K562 (cell line): ENCODE measurements around the gene SIRPD. TPM values are rescaled to one million over a fixed set of nuclear protein-coding genes. Genes with fewer than 3 reads are reported as not detected.

ENCODE experiments used
- ATAC-seq: fragments of 200-7000 bp; cut with Tn5 transposase; 3 replicates; pipeline ENCODE4 v1.9.1; 2020; ENCODE audit warnings: moderate library complexity
- BruUV-seq: library from RNA; stranded (reverse); fragments of 400-500 nt; replicated peaks from 2 replicates; lab custom pipeline; 2021; lab: Mats Ljungman, UMichigan
- CTCF ChIA-PET: fragments of 300-600 bp; formaldehyde crosslinking; extraction: SDS; loops from one replicate; lab custom pipeline; 2021; ENCODE audit warnings: low intra/inter-chr PET ratio; lab: Yijun Ruan, JAX
- POLR2A ChIA-PET: fragments of 300-600, 350-650 bp; sonication (Branson Sonifier 250); formaldehyde crosslinking; extraction: SDS; loops from one replicate; lab custom pipeline; 2021; ENCODE audit warnings: antibody characterized with exemption, inconsistent platforms; lab: Yijun Ruan, JAX
- DNase-seq, 4 experiments: peaks; one replicate each; pipeline versions ENCODE4 v3.0.0 to v3.0.0-alpha.2; 2011 to 2018; ENCODE audit warnings: low spot score in 3 of 4, mixed read lengths in 3 of 4; ENCODE audit errors: extremely low read depth in 1 of 4
- FAIRE-seq: peaks from 2 replicates; lab custom pipeline; 2011; peaks lifted over from hg19 to GRCh38; lab: Jason Lieb, UNC
- H2AFZ ChIP-seq: 2 replicates; pipeline ENCODE4 v1.6.0; 2011; ENCODE audit warnings: low read depth, low read length, control low read depth, inconsistent platforms
- H3K27ac ChIP-seq: fragments of 200-600 bp; 3 replicates; pipeline ENCODE4 v1.8.0; 2011; ENCODE audit warnings: low read depth, mild to moderate bottlenecking, control low read depth, inconsistent platforms, low read length, moderate library complexity, mixed read lengths; ENCODE audit errors: extremely low read depth
- H3K27me3 ChIP-seq, 2 experiments: fragments of 300-600 bp in 1 of 2; 2 replicates in 1 of 2; 3 replicates in 1 of 2; pipeline versions ENCODE4 v1.6.0 to v1.8.0; 2011; ENCODE audit warnings: inconsistent platforms in 2 of 2, low read length in 2 of 2, mild to moderate bottlenecking in 1 of 2, mixed read lengths in 1 of 2, moderate library complexity in 1 of 2; ENCODE audit not compliant: control insufficient read depth in 2 of 2, insufficient read depth in 2 of 2
- H3K36me3 ChIP-seq: fragments of 300-600 bp; 3 replicates; pipeline ENCODE4 v1.8.0; 2011; ENCODE audit warnings: mild to moderate bottlenecking, low read length, inconsistent platforms; ENCODE audit not compliant: control insufficient read depth, insufficient read depth
- H3K4me1 ChIP-seq, 2 experiments: fragments of 200-600 bp in 1 of 2; replicated peaks in 1 of 2; 2 replicates in 1 of 2; 3 replicates in 1 of 2; pipeline versions ENCODE4 v1.5.1 to v1.8.0; 2011; ENCODE audit warnings: inconsistent platforms in 2 of 2, low read length in 2 of 2, mild to moderate bottlenecking in 1 of 2, mixed read lengths in 1 of 2, moderate library complexity in 1 of 2; ENCODE audit not compliant: control insufficient read depth in 2 of 2, insufficient read depth in 2 of 2
- H3K4me2 ChIP-seq: 2 replicates; pipeline ENCODE4 v1.6.1; 2011; ENCODE audit warnings: low read length, control low read depth, inconsistent platforms, mixed read lengths; ENCODE audit not compliant: insufficient read depth
- H3K4me3 ChIP-seq: fragments of 200-600 bp; sonication (generic), shearing (Covaris generic); 2 replicates; pipeline ENCODE4 v1.5.1; 2016; ENCODE audit warnings: control low read depth, inconsistent platforms
- H3K79me2 ChIP-seq: fragments of 200-600 bp; 3 replicates; pipeline ENCODE4 v1.8.0; 2011; ENCODE audit warnings: low read length, inconsistent platforms; ENCODE audit not compliant: control insufficient read depth, insufficient read depth
- H3K9ac ChIP-seq, 2 experiments: 2 replicates each; pipeline versions ENCODE4 v1.6.0 to v1.6.1; 2011; ENCODE audit warnings: low read depth in 2 of 2, low read length in 2 of 2, control low read depth in 1 of 2, inconsistent platforms in 1 of 2, mild to moderate bottlenecking in 1 of 2, mixed read lengths in 1 of 2; ENCODE audit not compliant: insufficient read depth in 1 of 2
- H3K9me1 ChIP-seq: one replicate; pipeline ENCODE4 v1.6.0; 2011; ENCODE audit warnings: inconsistent platforms, mild to moderate bottlenecking, low read length, moderate library complexity; ENCODE audit not compliant: control insufficient read depth, insufficient read depth
- H3K9me3 ChIP-seq: replicated peaks from 2 replicates; pipeline ENCODE4 v1.5.1; 2011; ENCODE audit warnings: low read depth, low read length, inconsistent platforms; ENCODE audit not compliant: control insufficient read depth, insufficient read depth
- H4K20me1 ChIP-seq: replicated peaks from 2 replicates; pipeline ENCODE4 v1.6.1; 2011; ENCODE audit warnings: low read length, inconsistent platforms, mixed read lengths; ENCODE audit not compliant: control insufficient read depth, insufficient read depth
- ADNP ChIP-seq: fragments of 200-800 bp; sonication (Bioruptor generic); IDR thresholded peaks from 2 replicates; pipeline ENCODE4 v1.6.1; 2016; ENCODE audit warnings: missing genetic modification characterization, missing compliant biosample characterization
- POLR2B ChIP-seq: fragments of 450-650 bp; IDR thresholded peaks from 2 replicates; pipeline ENCODE4 v1.6.1; 2018; ENCODE audit warnings: low read depth; ENCODE audit not compliant: partially characterized antibody
- PTRF ChIP-seq: fragments of 450-650 bp; IDR thresholded peaks from 2 replicates; pipeline ENCODE4 v1.6.1; 2016; ENCODE audit warnings: mild to moderate bottlenecking, missing genetic modification characterization, missing compliant biosample characterization
- TEAD1 ChIP-seq, 2 experiments: fragments of 450-650 bp in 1 of 2; sonication (generic) in 1 of 2; formaldehyde crosslinking; IDR thresholded peaks; 2 replicates each; pipeline versions ENCODE4 v1.4.0 to v1.8.0; 2020 to 2022; ENCODE audit warnings: mild to moderate bottlenecking in 2 of 2, missing genetic modification reagents in 1 of 2
- TRIM24 ChIP-seq, 2 experiments: fragments of 450-650 bp; IDR thresholded peaks; 2 replicates each; pipeline ENCODE4 v1.6.1; 2016
- ZBTB11 ChIP-seq, 3 experiments: fragments of 200-800 bp in 1 of 3; fragments of 250-450 bp in 1 of 3; fragments of 450-650 bp in 1 of 3; sonication (Bioruptor Pico) in 1 of 3; sonication (Bioruptor generic) in 1 of 3; formaldehyde crosslinking in 1 of 3; IDR thresholded peaks; 2 replicates each; pipeline versions ENCODE4 v1.6.1 to v1.8.0; 2016 to 2022; ENCODE audit warnings: mild to moderate bottlenecking in 2 of 3, missing genetic modification characterization in 2 of 3, missing compliant biosample characterization in 1 of 3, moderate library complexity in 1 of 3
- ZNF311 ChIP-seq: fragments of 250-450 bp; sonication (Bioruptor Pico); IDR thresholded peaks from 2 replicates; pipeline ENCODE4 v1.4.0; 2020; ENCODE audit warnings: mild to moderate bottlenecking, moderate library complexity
- WGBS: fragments of 100-300 bp; shearing (Covaris generic); methylation state at CpG from one replicate; pipeline ENCODE4 v1.1.6; 2016; ENCODE audit warnings: low coverage, mixed read lengths; ENCODE audit not compliant: insufficient coverage; ENCODE audit errors: missing lambda C conversion rate; 5-methylcytosine and 5-hydroxymethylcytosine counted together
- in situ Hi-C: fragments of 300-500 bp; cut with MboI; formaldehyde crosslinking; loops from 4 replicates; pipeline ENCODE4 v1.15.0; 2018; ENCODE audit warnings: inconsistent platforms, mixed read lengths
- intact Hi-C: fragments of 100-400 bp; cut with micrococcal nuclease; formaldehyde crosslinking; loops from 2 replicates; pipeline ENCODE4 v1.14.2; 2022
- polyA plus RNA-seq, 8 experiments: library from polyadenylated mRNA; depleted of rRNA in 4 of 8; stranded (reverse) in 5 of 8; unstranded in 3 of 8; fragments of >200 nt; fragmentation: Nextera tagmentation in 2 of 8; fragmentation: Illumina TruSeq in 1 of 8; extraction: Ambion mirVana in 2 of 8; extraction: Trizol in 1 of 8; gene quantifications; 2 replicates each; pipeline versions ENCODE4 v1.2.1 to v1.2.3, GENCODE V29; 2011 to 2014; ENCODE audit warnings: inconsistent platforms in 1 of 8, missing spikeins in 1 of 8
- total RNA-seq, 7 experiments: library from RNA; depleted of rRNA in 6 of 7; stranded (reverse); fragments of >200 nt in 6 of 7; fragmentation: Illumina TruSeq in 2 of 7; extraction: Trizol in 2 of 7; gene quantifications; 2 replicates each; pipeline versions ENCODE4 v1.2.1 to v1.2.3, GENCODE V29; 2011 to 2021; ENCODE audit warnings: low replicate concordance in 1 of 7
- TF ChIP-seq, protein P1 (sequence below): fragments of 450-650 bp; IDR thresholded peaks from 2 replicates; pipeline ENCODE4 v1.6.1; 2016

The SIRPD gene
- total and polyA plus RNA-seq, 9 of the 15 experiments (the other 6 are each of a cell fraction or from before 2014, with no cell fraction given), result not detected

GRCh38 chr20:1505361-1505760 is 52.1 kb downstream of the SIRPD start:
- Histone ChIP-seq H3K27me3 (0 out of 5 replicates have a peak, but pooled peaks cover 0 to 6% of the 10 kb centered on the region in 2 experiments), H3K79me2 (no peaks in the 10 kb centered on the region), H3K9ac (no peak overlapping the region), H3K27ac (no peak overlapping the region), H3K36me3 (no peaks in the 10 kb centered on the region), H2AFZ (no peak overlapping the region), H3K4me2 (no peak overlapping the region), H3K9me3 (no peaks in the 10 kb centered on the region), H3K4me1 (no peaks in the 10 kb centered on the region), H3K4me3 (no peak overlapping the region), H3K9me1 (no peaks in the 10 kb centered on the region), H4K20me1 (no peaks in the 10 kb centered on the region)
- intact Hi-C loops, result loop anchor here (10.0 kb wide), 1 partner anchor 191 kb away; no protein-coding TSS in a partner anchor
- BruUV-seq, result no TSS peak
- no peak for DNase-seq
- in situ Hi-C loops, result loop anchor here (25.0 kb wide), 1 partner anchor 257 kb away; no protein-coding TSS in a partner anchor
- ChIA-PET CTCF (no interaction called here), POLR2A (no interaction called here)
- 0% methylated on average over 1 of the region's 3 CpGs for WGBS
- ATAC-seq, result no peak
- no peak for FAIRE-seq
- no peak for TF ChIP-seq ZBTB11 (CRISPR knock-in tag; IDR thresholded peaks at IDR 0.05)
- TF ChIP-seq TEAD1 (CRISPR knock-in tag; IDR thresholded peaks at IDR 0.05), result no peak
- TF ChIP-seq PTRF (tag), result no peak
- no peak for TF ChIP-seq TRIM24 (IDR thresholded peaks at IDR 0.05)
- TF ChIP-seq ZNF311 (CRISPR knock-in tag), result no peak
- no peak for TF ChIP-seq POLR2B
- TF ChIP-seq ADNP (tag), result no peak
- TF ChIP-seq, protein P1, sequence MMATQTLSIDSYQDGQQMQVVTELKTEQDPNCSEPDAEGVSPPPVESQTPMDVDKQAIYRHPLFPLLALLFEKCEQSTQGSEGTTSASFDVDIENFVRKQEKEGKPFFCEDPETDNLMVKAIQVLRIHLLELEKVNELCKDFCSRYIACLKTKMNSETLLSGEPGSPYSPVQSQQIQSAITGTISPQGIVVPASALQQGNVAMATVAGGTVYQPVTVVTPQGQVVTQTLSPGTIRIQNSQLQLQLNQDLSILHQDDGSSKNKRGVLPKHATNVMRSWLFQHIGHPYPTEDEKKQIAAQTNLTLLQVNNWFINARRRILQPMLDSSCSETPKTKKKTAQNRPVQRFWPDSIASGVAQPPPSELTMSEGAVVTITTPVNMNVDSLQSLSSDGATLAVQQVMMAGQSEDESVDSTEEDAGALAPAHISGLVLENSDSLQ, result no peak
